Mononuclear cell (primary cell): ENCODE data around the gene OBP2B. TPM values are rescaled to one million over a fixed set of nuclear protein-coding genes. Genes with fewer than 3 reads are reported as not detected.

Source experiments
- H3K27me3 ChIP-seq: 2 replicates; pipeline ENCODE4 v1.6.0; 2011; ENCODE audit warnings: low read length, control low read depth; ENCODE audit not compliant: insufficient read depth
- H3K4me1 ChIP-seq: 2 replicates; pipeline ENCODE4 v1.5.1; 2011; ENCODE audit warnings: mild to moderate bottlenecking, low read length, control low read depth; ENCODE audit not compliant: insufficient read depth
- H3K4me3 ChIP-seq: 2 replicates; pipeline ENCODE4 v1.5.1; 2011; ENCODE audit warnings: mild to moderate bottlenecking, low read length, moderate library complexity
- H3K9me3 ChIP-seq: 2 replicates; pipeline ENCODE4 v1.5.1; 2011; ENCODE audit warnings: low read depth, mild to moderate bottlenecking, control low read depth, low read length
- total RNA-seq: library from RNA; depleted of rRNA; stranded (reverse); fragments of >200 nt; gene quantifications from one replicate; pipeline ENCODE4 v1.2.3, GENCODE V29; 2012

The OBP2B gene
- total RNA-seq, 1 donor = not detected

GRCh38 chr9:133161547-133161950 is 47.5 kb downstream of the OBP2B start:
- H3K27me3 ChIP-seq = no peaks in the 10 kb centered on the region
- no peaks in the 10 kb centered on the region for H3K9me3 ChIP-seq
- H3K4me3 ChIP-seq = no peak overlapping the region
- H3K4me1 ChIP-seq = peaks cover 28% of the 10 kb centered on the region

- Histone ChIP-seq H3K9me3 (no peaks in the 10 kb centered on the region), H3K4me3 (no peak overlapping the region), H3K4me1 (peaks cover 28% of the 10 kb centered on the region)
These were observed 48.1 kb downstream of the OBP2B start for GRCh38 chr9:133160742-133161546.

GRCh38 chr9:133158695-133159094 is 50.4 kb downstream of the OBP2B start:
- no peaks in the 10 kb centered on the region for H3K9me3 ChIP-seq
- no peak overlapping the region for H3K4me3 ChIP-seq
- H3K4me1 ChIP-seq = peaks cover 21% of the 10 kb centered on the region
- H3K27me3 ChIP-seq = no peaks in the 10 kb centered on the region

More at GRCh38 chr9:133160742-133161546, 48.1 kb downstream of the OBP2B start:
- H3K27me3 ChIP-seq = no peaks in the 10 kb centered on the region

Other genes with a start within 250 kb of the OBP2B start
- gene GFI1B, start 230.6 kb downstream of the OBP2B start, total RNA-seq = 13.6 TPM
- 29.7 TPM for gene GTF3C5, start 178.3 kb downstream of the OBP2B start, total RNA-seq
- gene CEL, start 147.3 kb downstream of the OBP2B start, total RNA-seq = 0.21 TPM
- gene RALGDS, start 88.0 kb downstream of the OBP2B start, total RNA-seq = 59.0 TPM
- gene GBGT1, start 45.3 kb downstream of the OBP2B start, total RNA-seq = 5.6 TPM
- gene ABO, start 66.0 kb upstream of the OBP2B start, total RNA-seq = 4.5 TPM
- gene SURF6, start 126.9 kb upstream of the OBP2B start, total RNA-seq = 4.8 TPM
- 11.4 TPM for gene MED22, start 138.9 kb upstream of the OBP2B start, total RNA-seq
- gene RPL7A, start 139.0 kb upstream of the OBP2B start, total RNA-seq = 2,463 TPM
- 26.4 TPM for gene SURF1, start 147.2 kb upstream of the OBP2B start, total RNA-seq
- 9.0 TPM for gene SURF2, start 147.3 kb upstream of the OBP2B start, total RNA-seq
- 82.2 TPM for gene SURF4, start 166.8 kb upstream of the OBP2B start, total RNA-seq
- 0.10 TPM for gene STKLD1, start 167.1 kb upstream of the OBP2B start, total RNA-seq
- gene REXO4, start 208.8 kb upstream of the OBP2B start, total RNA-seq = 9.0 TPM
- 0.42 TPM for gene ADAMTS13, start 213.1 kb upstream of the OBP2B start, total RNA-seq